Epidermal melanocyte (primary cell): ENCODE data around the gene TNS3.
"Not testable (repeated sequence)": the region's sequence is repeated elsewhere in the genome, so short reads cannot be mapped to it uniquely, and the experiment has no call there.

ENCODE experiments used
- DNase-seq: peaks from one replicate; pipeline ENCODE4 v3.0.0; 2011; ENCODE audit warnings: low spot score; ENCODE audit not compliant: insufficient read length

Gene TNS3

GRCh38 chr7:47581804-47582763 is at the start of gene TNS3:
TSS of gene TNS3 (minus strand) at chr7:47582111. CDS start at chr7:47439636, 142,475 bp downstream.
- DNase-seq, result no peak

DNA sequence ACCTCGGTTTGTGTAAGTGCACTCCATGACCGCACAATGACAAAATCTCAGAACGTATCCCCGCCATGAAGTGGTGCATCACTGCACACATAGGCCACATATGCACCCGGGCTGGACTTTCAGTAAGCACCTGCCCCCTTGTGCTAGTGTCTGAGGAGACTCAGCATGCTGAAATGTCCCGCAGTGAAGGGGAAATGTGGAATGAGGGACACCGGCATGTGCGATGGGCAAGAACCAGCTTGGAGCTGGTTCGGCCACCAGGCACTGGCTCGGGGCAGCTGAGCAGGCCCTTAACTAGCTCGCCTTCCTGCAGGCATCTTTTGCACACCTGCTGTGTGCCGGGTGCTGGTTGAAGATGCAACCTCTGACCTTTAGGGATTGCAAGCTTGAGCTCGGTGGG is 49.8 kb upstream of the TNS3 start:
- no peak for DNase-seq

DNA sequence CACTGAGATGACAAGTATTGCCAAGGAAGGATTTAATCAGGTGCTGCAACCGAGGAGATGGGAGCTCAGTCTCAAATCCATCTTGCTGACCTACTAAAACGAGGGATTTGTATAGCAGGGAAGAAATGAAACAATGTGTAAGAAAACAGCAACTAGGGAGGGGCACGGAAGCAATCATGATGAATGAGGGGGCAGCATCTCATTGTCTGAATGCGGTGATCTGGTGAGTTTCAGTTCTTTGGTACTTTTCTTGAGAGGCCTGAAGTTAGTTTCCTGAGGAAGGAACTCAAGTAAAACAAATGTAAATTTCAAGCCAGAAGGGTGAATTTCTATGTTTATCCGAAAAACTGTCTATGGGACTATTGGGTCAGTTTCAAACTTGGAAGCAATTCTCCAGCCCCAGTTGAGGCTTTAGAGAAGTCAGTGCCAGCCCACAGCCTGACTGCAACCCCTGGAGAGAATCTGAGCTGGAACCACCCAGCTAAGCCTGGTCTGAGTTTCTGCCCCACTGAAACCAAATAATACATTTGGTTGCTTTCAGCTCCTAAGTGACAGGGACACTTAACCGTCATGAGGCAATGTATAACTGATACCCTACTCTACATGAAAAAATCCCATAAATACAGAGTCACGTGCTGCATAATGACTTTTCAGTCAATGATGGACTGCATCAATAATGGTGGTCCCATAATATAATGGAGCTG is 45.8 kb upstream of the TNS3 start:
- DNase-seq, result no peak

GRCh38 chr7:47625861-47626715 is 44.2 kb upstream of the TNS3 start:
- DNase-seq, result no peak

GRCh38 chr7:47624689-47625088 is 42.8 kb upstream of the TNS3 start:
- no peak for DNase-seq

- peak; percentile 72 for DNase-seq
Measured at GRCh38 chr7:47622946-47623640, 41.2 kb upstream of the TNS3 start.

- DNase-seq, result no peak
Measured at GRCh38 chr7:47622586-47622945, 40.7 kb upstream of the TNS3 start.

- DNase-seq, result no peak
Measured at GRCh38 chr7:47621979-47622561, 40.2 kb upstream of the TNS3 start.

GRCh38 chr7:47621347-47621746 is 39.4 kb upstream of the TNS3 start:
- DNase-seq, result no peak

DNA sequence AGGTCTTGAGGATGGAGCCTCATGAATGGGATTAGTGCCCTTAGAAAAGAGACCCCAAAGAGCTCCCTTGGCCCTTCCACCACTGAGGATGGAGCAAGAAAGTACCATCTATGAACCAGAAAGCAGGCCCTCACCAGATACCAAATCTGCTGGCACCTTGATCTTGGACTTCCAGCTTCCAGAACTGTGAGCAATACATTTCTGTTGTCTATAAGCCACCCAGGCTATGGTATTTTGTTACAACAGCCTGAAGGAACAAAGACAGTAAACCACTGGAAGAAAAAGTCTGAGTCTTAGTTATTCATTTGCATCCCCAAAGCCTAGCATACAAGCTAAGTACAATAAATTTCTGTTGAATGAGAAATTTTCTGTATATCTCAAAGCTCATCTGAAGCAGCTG is 37.9 kb upstream of the TNS3 start:
- no peak for DNase-seq

GRCh38 chr7:47617131-47617530 is 35.2 kb upstream of the TNS3 start:
- no peak for DNase-seq

DNA sequence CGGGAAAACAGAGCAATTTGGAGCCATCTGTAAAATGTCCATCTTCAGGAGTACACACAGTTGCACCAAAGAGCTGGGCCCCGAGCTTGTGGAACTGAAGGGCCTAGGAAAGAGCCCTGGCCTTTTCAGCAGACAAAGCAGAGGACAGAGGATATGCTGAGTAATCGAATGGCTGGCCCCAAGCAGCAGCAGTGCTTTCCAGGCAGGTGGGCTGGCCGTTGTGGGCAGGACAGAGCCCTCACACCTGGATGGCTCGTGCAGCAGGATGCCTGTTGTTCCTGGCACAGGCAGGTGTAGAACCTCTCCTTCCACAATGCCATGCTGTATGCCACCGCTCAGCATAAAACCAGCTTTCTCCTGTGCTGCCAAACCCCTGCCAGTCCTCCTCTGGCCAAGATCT is 32.5 kb upstream of the TNS3 start:
- DNase-seq, result no peak

DNA sequence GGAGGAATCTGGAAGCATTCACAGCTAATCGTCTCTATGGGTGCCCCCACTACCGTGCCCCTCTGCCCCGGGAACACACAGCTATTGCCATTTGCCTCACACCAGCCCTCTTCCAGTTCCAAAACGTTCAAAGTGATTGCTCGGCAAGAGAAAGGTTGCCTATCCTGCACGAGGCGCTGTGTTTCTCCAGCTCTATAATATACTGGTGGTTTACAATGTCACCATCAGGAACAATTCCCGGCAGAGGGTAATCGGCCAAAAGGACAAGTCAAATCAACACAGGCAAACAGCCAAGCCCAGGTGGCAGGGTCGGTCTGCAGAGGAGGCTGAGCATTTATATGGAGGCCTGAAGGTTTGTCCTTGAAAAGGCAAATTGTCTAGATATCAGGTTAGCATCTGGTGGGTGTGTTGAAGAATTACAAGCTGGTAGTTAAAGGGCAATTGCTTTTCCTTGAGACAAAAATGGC is 29.2 kb upstream of the TNS3 start:
- no peak for DNase-seq

DNA sequence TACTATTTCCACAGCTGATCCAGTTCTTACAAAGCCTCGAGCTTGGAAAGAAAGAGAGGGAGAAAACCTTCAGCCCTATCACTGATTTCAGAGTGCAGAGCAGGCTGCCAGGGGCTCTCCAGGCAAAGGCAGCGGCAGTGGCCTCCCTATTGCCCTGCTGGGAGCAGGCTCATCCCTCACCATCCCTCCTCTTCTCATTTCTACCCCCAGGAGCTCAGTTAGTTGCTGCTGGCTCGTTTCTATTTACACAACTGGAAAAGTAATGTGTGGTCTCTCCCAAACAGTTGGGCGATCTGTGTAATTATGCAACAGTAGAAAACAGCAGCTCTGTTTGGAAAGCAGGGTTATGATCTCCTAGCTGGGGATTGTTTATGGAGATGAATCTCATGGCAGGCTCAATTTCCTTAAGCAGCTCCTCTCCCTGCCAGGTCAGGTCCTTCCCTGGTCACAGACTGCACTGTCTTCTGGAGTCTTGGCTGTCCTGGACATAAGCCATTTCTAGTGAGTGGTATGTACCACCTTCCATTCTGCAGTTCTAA is 28.7 kb upstream of the TNS3 start:
- DNase-seq, result no peak

DNA sequence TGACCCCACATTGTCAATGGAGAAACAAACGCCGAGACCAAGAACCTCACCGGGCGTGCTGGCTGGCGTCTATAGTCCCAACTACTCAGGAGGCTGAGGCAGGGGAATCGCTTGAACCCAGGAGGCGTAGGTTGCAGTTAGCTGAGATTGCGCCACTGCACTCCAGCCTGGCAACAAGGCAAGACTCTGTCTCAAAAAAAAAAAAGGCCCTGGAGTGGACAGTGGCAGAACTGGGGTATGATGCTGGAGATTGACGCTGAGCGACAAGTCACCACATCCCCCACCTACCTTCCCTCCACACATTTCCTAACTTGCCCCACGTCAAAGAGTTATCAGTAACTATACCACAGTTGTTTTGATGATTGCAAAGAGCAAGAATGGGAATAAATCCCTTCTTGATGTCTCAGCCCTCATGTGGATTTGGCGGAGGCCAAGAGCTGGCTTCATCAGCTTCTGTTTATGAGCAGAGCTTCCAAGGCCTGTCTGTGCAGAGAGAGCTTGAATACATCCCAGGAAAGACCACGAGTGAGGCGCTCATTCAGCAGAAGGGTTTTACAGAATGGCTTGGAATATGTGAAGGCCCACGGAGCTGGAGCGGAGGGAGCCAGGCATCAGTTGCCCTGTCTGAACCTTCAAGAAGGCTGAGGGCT is 28.0 kb upstream of the TNS3 start:
- no peak for DNase-seq

DNA sequence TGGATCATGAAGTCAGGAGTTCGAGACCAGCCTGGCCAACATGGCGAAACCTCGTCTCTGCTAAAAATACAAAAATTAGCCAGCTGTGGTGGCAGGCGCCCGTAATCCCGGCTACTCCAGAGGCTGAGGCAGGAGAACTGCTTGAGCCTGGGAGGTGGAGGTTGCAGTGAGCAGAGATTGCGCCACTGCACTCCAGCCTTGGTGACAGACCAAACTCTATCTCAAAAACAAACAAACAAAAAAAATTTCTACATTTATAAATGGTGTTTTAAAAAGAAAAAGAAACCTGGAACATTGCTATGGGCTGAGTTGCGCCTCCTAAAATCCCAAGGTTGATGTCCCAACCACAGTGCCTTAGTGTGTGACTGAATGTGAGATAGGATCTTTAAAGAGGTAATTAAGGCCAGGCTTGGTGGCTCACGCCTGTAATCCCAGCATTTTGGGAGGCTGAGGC is 24.7 kb upstream of the TNS3 start:
- DNase-seq, result not testable (repeated sequence)

DNA sequence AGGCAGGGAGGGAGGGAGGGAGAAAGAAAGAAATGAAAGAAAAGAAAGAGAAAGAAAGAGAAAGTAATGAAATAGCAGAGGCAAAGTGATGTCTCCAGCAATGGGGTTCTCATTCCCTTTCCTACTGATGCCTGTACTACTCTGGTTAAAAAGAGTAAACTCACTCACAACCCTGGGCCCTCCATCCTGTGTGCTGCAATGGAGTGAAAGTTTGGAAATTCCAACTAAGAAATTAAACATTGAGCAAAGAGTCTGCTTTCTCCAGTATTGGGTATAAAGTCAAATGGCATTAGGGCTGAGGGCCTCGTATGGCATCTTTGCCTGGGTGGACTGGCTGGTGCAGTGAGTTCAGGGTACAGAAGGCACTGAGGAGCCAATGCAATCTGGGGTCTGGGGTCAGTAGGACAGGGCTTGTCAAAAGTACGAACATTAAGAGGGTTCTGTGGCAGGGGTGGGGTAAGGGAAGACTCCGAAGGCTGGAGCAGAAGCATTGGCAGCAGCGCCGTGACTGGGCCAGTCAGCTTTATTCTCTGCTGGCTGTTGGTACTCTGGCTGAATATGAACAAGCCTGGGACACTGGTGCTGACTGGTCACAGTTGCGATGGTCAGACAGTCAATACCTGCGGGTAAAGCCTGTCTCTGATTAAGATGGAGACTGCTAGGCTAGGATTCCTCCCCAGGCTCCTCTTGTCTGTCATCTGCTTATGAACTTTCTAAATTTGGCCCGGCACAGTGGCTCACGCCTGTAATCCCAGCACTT is 24.1 kb upstream of the TNS3 start:
- DNase-seq, result no peak

DNA sequence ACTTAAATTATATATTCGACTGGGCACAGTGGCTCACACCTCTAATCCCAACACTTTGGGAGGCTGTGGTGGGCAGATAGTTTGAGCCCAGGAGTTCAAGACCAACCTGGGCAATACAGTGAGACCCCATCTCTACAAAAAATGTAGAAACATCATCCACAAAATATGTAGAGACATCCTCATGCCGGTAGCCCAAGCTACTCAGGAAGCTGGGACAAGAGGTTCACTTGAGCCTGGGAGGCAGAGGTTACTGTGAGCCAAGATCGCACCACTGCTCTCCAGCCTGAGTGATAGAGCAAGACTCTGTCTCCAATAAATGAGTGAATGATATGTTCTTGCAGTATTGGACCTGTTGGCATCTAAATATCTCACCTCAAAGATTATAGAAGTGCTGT is 22.6 kb upstream of the TNS3 start:
- DNase-seq, result no peak
